GM18505 (cell line): ENCODE results near the gene G6PC1.
"Not testable (repeated sequence)": the region's sequence is repeated elsewhere in the genome, so short reads cannot be mapped to it uniquely, and the experiment has no call there.

Experiments
- ATAC-seq: cut with Tn5 transposase; IDR thresholded peaks from one replicate; pipeline ENCODE4 v1.9.1; 2021; ENCODE audit not compliant: unreplicated experiment
- POLR2A ChIP-seq: IDR thresholded peaks from 4 replicates; pipeline ENCODE4 v1.6.1; 2011; ENCODE audit warnings: borderline replicate concordance; ENCODE audit not compliant: insufficient read depth, insufficient read length; ENCODE audit errors: extremely low read depth

The G6PC1 gene

GRCh38 chr17:42900460-42901331 is at the start of gene G6PC1:
TSS of gene G6PC1 (plus strand) at chr17:42900799. CDS start at chr17:42900877, 78 bp downstream.
- no peak for TF ChIP-seq POLR2A
- ATAC-seq: no peak

GRCh38 chr17:42850954-42851353 is 49.6 kb upstream of the G6PC1 start, which contains the start of gene AOC3:
TSS of gene AOC3 (plus strand) at chr17:42851199. CDS start at chr17:42851344, 145 bp downstream.
- ATAC-seq: no peak
- no peak for TF ChIP-seq POLR2A

- ATAC-seq: not testable (repeated sequence)
These were observed 49.0 kb upstream of the G6PC1 start for GRCh38 chr17:42851371-42852240.

GRCh38 chr17:42852351-42852750 is 48.2 kb upstream of the G6PC1 start:
- ATAC-seq: no peak
- no peak for TF ChIP-seq POLR2A

- TF ChIP-seq POLR2A: no peak
- no peak for ATAC-seq
These were observed 47.6 kb upstream of the G6PC1 start for GRCh38 chr17:42853004-42853403.

GRCh38 chr17:42853597-42853967 is 47.0 kb upstream of the G6PC1 start:
- ATAC-seq: no peak
- TF ChIP-seq POLR2A: no peak

GRCh38 chr17:42853968-42854790 is 46.4 kb upstream of the G6PC1 start:
- no peak for ATAC-seq
- no peak for TF ChIP-seq POLR2A

GRCh38 chr17:42855048-42855596 is 45.5 kb upstream of the G6PC1 start:
- no peak for TF ChIP-seq POLR2A
- ATAC-seq: no peak

GRCh38 chr17:42856093-42856492 is 44.5 kb upstream of the G6PC1 start:
- ATAC-seq: not testable (repeated sequence)

- ATAC-seq: not testable (repeated sequence)
These were observed 44.1 kb upstream of the G6PC1 start for GRCh38 chr17:42856516-42856915.

- TF ChIP-seq POLR2A: no peak
- no peak for ATAC-seq
These were observed 43.2 kb upstream of the G6PC1 start for GRCh38 chr17:42857389-42857788.

- TF ChIP-seq POLR2A: no peak
- no peak for ATAC-seq
These were observed 34.9 kb upstream of the G6PC1 start for GRCh38 chr17:42865638-42866094.

GRCh38 chr17:42866216-42866615 is 34.4 kb upstream of the G6PC1 start:
- no peak for TF ChIP-seq POLR2A
- no peak for ATAC-seq
